COLO829 (cell line): Measurements from ENCODE around the gene GAS6.

Experiments
- DNase-seq: peaks from one replicate; pipeline ENCODE4 v3.0.0; 2012; ENCODE audit warnings: low spot score

The GAS6 gene

GRCh38 chr13:113851826-113852535, 11.9 kb downstream of the GAS6 start:
- no peak for DNase-seq

GRCh38 chr13:113851480-113851803, 12.4 kb downstream of the GAS6 start:
- no peak for DNase-seq

GRCh38 chr13:113850722-113851479, 13.0 kb downstream of the GAS6 start:
- DNase-seq: no peak

- no peak for DNase-seq
These were observed 13.7 kb downstream of the GAS6 start for GRCh38 chr13:113849981-113850721.

- no peak for DNase-seq
These were observed 14.3 kb downstream of the GAS6 start for GRCh38 chr13:113849546-113849945.

GRCh38 chr13:113848431-113849260, 15.2 kb downstream of the GAS6 start:
- DNase-seq: no peak

GRCh38 chr13:113848020-113848419, 15.9 kb downstream of the GAS6 start:
- no peak for DNase-seq

- no peak for DNase-seq
These were observed 17.1 kb downstream of the GAS6 start for GRCh38 chr13:113846636-113847318.

- DNase-seq: no peak
These were observed 17.9 kb downstream of the GAS6 start for GRCh38 chr13:113845723-113846635.

- DNase-seq: no peak
These were observed 18.8 kb downstream of the GAS6 start for GRCh38 chr13:113845055-113845454.

- DNase-seq: no peak
These were observed 19.9 kb downstream of the GAS6 start for GRCh38 chr13:113843864-113844556.

- DNase-seq: no peak
These were observed 20.7 kb downstream of the GAS6 start for GRCh38 chr13:113843063-113843654.

- DNase-seq: no peak
These were observed 21.4 kb downstream of the GAS6 start for GRCh38 chr13:113842336-113843062.

- DNase-seq: no peak
These were observed 22.6 kb downstream of the GAS6 start for GRCh38 chr13:113841353-113841650.

- no peak for DNase-seq
These were observed 23.1 kb downstream of the GAS6 start for GRCh38 chr13:113840541-113841352.

GRCh38 chr13:113839536-113840204, 24.2 kb downstream of the GAS6 start:
- no peak for DNase-seq

- DNase-seq: no peak
These were observed 25.1 kb downstream of the GAS6 start for GRCh38 chr13:113838711-113839201.
